T1000 (cell line): ENCODE measurements around the gene CIAO1.
"Not testable (repeated sequence)": the region's sequence is repeated elsewhere in the genome, so short reads cannot be mapped to it uniquely, and the experiment has no call there.

Source experiments
- DNase-seq: peaks from one replicate; lab custom pipeline; 2025; ENCODE audit warnings: mixed read lengths; lab: John Stamatoyannopoulos, UW

Gene CIAO1

GRCh38 chr2:96276787-96277499, 10.9 kb downstream of the CIAO1 start:
- no peak for DNase-seq

DNA sequence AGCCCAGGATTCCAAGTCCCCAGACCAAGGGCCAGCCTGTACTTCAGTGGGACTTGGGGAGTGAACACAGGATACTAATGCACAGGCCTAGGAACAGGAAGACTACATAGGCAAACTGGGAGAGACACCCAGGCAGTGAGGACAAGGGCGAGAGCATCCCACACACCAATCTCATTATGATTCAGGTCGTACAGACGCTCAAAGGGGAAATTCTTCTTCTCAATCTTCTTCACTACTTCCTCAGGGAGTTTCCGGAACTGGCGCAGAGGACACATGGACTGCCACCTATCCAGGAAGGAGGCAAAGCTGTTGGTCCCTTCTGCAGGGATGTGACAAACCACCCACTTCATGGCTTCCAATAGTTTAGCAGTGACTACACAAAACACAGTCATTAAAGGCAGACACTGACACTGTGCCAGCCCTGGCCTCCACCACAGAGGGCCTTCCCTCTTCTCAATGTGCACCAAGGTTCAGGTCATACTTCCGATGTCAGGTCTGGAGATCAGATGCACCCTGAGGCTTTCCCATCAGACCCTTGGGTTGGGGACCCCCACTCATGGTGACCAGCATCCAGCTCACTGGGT, 21.3 kb downstream of the CIAO1 start:
- no peak for DNase-seq

- DNase-seq, result no peak
Observed at GRCh38 chr2:96291751-96292150, 25.7 kb downstream of the CIAO1 start.

GRCh38 chr2:96294271-96294670, 28.2 kb downstream of the CIAO1 start:
- DNase-seq, result not testable (repeated sequence)

- DNase-seq, result no peak
Observed at GRCh38 chr2:96296925-96297324, 30.9 kb downstream of the CIAO1 start.

DNA sequence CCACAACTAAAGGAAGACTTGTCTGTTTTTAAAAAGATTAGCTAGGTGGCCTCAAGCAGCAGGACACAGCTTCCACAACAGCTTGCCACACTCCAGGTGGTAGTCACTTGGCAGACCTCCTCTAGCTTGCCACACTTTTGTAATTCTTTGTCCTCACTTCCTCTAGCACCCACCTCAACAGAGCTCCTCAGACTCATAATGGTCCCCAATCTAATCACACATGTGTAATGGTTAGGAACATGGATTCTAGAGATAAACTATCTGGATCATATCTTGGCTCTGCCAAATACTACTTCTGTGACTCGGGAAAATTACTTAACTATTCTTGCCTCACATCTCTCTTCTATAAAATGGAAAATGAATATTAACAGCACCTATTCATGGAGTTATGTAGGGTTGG, 35.8 kb downstream of the CIAO1 start:
- no peak for DNase-seq

DNA sequence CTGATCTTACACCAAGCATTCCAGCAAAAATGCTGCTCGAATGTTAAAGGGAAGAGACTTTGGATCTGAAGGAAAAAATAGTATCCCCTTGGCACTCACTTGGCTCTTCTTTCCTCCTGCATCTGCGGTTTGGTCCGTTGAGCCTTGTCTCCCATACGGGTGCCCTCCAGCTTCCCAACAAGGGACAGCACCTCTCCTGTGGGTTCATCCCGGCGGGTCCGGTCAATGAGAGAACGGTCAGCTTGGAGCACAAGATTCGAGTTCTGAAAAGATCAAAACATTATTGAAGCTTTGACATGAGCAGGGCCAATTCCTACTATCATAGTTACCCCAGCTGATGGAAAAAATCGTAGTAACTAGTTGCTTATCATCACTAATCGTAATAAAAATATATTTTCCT, 38.6 kb downstream of the CIAO1 start:
- DNase-seq, result no peak

- peak; percentile 77 for DNase-seq
Observed at GRCh38 chr2:96305091-96305978, 39.3 kb downstream of the CIAO1 start, which contains the start of gene SNRNP200. Gene SNRNP200, minus strand, starts transcription at chr2:96305546. Its CDS starts 109 bp downstream, at chr2:96305437.

DNA sequence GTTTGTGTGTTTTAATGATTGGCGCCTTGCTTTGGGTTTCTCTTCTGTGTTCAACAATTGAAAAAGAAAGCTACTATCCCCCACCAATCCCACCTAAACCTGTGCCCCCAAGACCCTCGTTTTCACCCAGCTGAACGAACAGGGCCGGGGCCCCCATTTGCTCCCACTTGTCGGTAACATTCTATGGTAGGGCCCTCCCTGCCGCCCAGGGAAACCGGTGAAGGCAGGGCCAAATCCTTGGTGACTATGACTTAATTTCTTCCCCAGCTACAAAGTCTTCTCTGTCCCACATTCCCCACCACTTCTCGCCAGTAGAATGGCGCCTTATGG, 39.9 kb downstream of the CIAO1 start:
- DNase-seq, result no peak

DNA sequence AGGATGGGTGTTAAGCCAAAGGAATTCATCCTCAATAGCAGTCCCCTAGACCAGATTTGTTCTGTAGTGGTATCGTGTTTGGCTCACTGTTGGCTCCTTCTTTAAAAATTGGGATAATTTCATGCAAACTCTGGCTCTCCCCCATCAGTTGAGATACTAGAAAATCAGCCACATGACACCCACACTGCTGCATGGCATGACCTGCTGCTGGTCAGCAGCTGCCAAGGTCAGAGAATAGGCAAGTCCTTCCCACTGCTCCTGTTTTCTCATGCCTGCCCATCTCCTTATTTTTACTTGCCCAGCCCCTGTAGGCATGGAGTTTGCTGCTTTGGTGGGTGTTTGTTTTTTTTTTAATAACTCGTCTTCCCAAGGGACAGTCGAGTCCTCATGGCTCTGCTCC, 40.3 kb downstream of the CIAO1 start:
- no peak for DNase-seq

GRCh38 chr2:96308248-96308647, 42.2 kb downstream of the CIAO1 start:
- no peak for DNase-seq

- DNase-seq, result no peak
Observed at GRCh38 chr2:96315005-96315399, 49.0 kb downstream of the CIAO1 start.

DNA sequence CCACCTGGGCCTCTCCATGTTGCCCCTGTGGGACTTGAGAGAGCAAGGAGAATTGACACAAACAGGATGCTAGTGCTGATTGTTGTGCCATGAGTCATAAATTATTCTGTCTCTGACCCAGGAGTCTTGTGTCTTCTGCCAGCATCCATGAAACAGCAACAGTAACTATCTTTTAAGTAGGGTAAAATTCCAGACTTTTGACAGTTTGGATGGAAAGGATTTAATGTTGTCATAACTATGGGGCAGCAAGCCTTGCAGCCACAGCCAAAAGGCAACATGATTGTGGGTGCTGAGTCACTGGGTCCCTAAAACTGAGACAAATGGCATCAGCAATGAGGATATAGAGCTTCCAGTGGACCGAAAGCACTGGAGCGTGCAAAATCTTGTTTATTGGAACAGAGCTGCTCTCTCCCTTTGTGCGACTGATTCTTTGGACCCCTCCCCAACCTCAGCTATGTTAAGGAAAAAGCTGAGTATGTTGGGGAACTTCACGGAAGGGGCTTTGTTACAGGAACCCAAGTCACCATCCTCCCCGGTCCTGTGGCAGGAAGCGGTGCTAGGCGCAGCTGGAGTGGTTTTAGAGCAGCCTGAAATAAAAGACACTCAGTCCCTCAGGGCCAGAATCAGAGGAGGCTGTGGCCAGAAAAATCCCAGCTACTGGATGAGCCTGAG, 49.5 kb downstream of the CIAO1 start:
- no peak for DNase-seq

DNA sequence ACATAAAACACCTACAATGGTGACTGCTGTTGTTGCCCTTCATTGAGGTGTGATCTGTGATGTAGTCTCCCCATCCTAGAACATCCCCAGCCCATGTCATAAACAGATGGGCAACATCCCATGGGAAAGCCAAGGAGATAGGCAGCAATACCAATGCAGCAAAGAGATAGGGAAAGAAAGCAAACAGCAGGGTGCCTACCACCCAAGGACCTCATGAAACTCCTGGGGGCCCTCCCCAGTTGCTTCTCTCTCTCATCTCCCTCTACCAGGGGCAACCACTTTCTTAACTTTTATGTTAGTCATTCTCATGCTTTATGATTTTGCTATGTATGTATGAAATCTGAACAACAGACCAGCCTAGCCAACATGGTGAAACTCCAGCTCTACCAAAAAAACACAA, 51.0 kb downstream of the CIAO1 start:
- DNase-seq, result no peak

- no peak for DNase-seq
Observed at GRCh38 chr2:96317584-96317997, 51.6 kb downstream of the CIAO1 start.

DNA sequence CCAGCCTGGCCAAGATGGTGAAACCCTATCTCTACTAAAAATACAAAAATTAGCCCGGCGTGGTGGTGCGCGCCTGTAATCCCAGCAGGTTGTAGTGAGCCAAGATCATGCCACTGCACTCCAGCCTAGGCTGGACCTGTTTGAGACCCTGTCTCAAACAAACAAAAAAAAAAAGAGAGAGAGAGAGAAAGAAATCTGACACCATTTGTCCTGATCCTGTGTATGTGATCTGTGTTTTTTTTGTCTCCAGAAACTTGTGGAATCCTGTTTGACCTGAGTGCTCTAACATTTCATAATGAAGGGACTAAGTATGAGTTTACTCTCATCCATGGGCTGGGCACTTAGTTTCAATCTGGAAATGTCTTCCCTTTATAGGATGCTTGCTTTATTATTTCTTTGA, 52.7 kb downstream of the CIAO1 start:
- no peak for DNase-seq

DNA sequence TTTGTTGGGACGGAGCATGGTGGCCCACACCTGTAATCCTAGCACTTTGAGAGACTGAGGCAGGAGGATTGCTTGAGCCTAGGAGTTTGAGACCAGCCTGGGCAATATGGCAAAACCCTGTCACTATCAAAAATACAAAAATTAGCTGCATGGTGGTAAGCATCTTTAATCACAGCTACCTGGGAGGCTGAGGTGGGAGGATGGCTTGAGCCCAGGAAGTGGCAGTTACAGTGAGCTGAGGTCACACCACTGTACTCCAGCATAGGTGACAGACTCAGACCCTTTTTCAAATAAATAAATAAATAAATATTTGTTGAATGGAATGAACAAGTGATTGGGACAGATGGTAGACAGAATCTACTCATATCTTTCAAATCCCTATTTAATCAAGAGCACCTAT, 53.4 kb downstream of the CIAO1 start:
- DNase-seq, result no peak

GRCh38 chr2:96320326-96320725, 54.3 kb downstream of the CIAO1 start:
- no peak for DNase-seq

DNA sequence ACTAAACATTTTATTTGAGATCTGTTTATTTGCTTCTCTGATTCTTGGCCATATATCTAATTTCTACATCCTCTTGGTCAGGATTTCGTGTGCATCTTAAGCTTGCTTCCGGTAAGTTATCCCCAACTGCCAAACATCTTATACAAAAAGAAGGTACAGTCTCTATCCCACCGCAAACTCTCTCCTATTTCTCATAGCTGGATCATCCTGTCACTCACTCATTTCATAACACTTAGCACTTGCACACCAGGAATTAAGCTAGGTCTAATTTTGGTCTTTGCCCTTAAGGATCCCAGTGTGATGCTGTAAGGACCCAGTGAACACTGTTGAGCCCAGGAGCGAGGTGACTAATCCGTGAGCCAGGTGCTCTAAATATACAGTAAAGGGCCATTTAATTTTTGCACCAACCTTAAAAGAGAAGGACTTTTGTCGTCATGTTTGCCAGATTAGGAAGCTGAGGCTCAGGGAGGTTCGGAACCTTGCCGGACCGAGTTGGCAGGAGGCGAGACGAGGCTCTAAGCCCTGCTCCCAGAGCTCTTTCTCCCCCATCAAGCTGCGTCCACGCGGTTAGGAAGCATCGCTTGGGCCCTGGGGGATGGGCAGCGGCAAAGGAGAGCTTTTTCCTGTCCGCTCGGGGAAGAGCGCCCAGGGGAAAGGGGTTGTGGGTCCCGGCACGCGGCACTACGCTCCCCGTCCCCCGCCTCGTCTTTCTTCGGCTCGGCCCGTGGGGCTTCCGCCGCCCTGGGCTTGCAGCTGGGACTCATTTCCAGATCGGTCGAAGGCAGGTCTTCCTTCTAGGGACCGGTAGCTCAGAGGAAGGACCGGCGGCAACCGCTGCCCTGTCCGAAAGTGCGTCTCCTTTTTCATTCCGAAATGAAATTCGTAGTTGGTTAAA, 55.0 kb downstream of the CIAO1 start:
- DNase-seq, result no peak
